NCI-H2029 (cell line): ENCODE results near the gene RNF148.

Experiments used
- DNase-seq: peaks from one replicate; lab custom pipeline; 2025; lab: John Stamatoyannopoulos, UW

Gene RNF148, protein sequence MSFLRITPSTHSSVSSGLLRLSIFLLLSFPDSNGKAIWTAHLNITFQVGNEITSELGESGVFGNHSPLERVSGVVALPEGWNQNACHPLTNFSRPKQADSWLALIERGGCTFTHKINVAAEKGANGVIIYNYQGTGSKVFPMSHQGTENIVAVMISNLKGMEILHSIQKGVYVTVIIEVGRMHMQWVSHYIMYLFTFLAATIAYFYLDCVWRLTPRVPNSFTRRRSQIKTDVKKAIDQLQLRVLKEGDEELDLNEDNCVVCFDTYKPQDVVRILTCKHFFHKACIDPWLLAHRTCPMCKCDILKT

DNA sequence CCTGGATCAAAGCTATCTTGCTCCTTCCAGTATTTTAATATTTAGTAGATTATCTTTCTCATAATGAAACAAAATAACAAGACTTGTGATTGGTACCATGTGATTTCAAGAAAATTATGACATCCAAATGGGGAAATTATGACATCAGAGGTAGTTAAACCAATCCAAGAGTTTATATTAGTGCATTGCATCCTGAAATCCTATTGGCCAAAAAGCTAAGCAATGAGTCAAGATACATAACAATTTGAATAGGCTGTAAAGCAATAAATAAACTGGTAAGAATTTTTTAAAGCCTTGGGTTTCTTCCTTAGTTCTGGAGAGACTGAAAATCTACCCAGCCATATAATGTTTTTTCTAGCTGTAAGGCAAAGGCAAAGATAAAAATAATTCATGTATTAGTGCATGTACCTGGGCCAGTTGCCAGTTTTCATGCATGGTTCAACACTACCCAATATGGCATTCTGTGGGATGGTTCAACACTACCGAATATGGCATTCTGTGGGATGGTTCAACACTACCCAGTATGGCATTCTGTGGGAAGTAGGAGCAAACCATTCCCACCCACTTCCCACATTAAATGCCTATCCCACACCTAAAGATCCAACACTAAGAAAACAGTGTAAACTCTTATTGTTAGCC, at the start of gene RNF148:
RNF148 (minus strand) TSS at position 51 of the 639 bp plus-strand sequence. CDS start 172 bp downstream, outside the sequence.
- no peak for DNase-seq

DNA sequence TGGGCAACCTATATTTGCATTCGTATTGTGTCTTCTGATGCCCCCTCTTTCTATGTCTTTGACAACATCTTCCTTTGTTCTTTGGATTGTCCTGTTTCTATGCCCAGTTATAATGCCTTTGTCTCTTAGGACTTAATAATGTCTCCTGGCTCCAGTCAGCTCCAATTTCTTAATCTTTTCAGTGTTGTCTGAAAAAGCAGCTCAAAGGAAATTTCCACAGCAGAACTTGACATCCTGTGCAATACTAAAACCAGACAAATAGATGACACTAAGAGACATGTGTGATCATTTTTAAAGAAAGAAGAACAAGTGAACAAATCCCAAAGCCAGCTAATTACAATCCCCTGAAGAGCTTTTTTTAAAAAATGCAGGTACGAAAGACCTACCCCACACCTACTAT, 47.7 kb upstream of the RNF148 start:
- DNase-seq = no peak

DNA sequence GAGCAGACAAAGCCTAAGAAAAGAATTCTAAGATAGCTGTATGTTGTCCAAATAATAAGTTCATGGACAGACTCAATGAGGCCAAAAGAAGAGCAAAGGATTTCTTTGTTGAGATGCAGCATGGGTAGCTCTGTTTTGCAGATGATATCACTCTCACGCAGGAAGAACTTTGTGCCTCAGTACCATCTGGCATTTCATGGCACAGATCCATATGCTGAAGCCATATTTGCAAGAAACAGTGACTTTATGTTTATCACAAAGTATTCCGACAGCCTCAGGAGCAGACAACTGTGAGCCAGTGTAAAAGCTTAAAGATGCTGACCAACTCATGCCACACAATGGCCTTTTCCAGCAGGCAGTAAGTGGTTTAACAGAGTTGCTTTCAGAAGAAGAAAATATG, 45.5 kb upstream of the RNF148 start:
- DNase-seq = no peak

DNA sequence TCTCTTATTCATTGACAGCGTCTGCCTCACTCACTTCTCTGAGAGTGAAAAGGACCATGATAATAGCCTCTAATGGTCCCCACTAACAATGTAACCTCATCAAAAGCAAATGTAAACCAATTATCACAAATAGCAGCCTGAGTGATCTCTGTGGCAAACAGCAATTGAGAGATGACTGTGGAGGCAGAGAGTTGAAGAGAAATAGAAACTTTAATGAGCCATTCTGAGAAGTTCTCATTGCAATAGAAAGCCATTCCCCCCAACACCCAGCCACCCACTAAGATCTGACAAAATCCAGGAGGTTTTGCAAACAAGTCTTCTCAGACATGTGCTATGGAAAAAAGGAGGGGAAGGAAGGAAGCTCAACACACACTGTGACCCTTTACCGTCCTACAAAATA, 44.2 kb upstream of the RNF148 start:
- no peak for DNase-seq

DNA sequence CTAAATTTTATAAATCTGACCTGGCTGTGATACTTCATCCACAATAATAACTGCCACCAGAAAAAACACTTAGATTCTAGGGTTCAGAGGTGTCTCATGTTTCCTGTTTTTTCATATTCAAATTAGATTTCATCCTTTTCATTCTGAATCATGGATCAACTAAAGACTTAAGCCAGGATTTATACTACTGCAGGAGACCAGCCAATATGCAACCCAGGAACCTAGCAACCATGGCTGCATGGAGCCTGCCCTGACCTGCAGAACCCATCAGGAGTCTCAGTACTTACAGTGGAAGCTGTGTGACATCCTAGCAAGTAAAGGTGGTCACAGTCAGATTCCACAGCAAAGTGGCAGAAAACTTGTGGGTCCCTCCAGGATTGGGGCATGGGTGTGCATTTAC, 40.5 kb upstream of the RNF148 start:
- DNase-seq = no peak

DNA sequence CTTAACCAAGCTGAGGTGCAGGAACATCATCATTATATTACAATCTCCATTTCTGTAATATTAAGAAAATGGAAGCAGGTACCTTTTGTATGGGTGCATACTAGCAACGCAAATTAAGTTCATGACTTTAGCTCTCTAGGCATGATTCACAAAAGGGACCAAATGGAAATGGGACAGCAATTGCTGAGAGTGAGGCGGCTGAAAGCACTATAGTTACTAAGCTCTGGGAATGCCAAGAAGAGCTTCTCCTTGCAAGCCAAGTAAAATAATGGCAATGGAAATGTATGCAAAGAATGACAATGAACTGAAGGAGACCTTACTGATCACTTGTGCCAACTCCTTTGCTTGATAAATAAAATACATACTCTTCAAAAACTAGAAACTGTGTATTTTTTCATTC, 36.2 kb upstream of the RNF148 start:
- no peak for DNase-seq

DNA sequence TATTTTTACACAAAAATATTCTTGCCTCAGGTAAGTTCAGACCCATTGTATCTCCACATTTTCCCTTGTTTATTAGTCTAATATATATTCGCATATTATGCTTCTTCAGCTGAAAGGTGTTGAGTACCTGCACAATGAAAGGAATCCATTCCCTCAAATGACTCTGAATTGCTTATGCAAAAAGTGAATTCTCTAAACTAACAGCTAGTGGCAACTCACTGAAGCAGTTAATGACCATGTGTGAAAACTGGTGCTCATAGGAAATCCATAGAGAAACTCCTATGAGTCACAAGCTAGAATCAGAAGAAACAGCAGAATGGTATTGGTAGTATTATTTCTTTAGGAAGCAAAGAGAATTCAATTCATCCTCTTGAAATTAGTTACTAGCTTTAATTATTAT, 33.5 kb upstream of the RNF148 start:
- no peak for DNase-seq

DNA sequence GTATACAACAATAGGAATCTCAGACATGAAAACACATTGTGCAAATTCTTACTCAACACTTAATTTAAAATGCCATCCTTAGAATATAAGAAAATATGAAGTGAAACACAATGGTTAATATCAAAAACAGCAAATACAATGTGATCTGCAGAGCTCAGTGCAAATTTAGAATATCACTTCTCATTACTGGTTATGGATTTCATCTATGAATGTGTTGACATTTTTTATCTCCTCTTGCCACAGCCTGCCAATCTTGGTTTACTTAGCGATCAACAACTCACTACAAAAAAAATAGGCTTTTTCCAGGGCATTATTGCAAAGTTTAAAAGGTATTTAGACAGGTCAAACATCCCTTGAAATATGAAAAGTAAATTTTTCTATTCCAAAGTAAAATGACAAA, 25.0 kb upstream of the RNF148 start:
- no peak for DNase-seq

DNA sequence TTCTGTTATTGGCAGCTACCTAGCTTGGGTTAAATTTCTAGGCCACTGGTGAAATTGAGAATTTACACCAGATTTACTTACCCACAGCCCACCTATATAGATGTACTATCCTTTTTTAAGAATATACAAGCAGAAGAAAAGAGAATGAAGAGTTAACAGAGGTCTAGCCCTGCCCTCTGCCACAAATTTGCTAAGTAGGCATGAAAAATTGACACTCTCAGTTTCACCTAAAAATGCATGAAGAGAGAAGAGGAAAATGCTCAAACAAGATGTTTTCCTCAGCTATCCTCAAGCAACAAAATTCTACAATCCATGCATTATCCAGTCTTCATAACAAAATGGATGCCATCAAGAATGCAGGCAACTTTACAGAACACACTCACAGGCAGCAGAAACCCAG, 24.6 kb upstream of the RNF148 start:
- no peak for DNase-seq

DNA sequence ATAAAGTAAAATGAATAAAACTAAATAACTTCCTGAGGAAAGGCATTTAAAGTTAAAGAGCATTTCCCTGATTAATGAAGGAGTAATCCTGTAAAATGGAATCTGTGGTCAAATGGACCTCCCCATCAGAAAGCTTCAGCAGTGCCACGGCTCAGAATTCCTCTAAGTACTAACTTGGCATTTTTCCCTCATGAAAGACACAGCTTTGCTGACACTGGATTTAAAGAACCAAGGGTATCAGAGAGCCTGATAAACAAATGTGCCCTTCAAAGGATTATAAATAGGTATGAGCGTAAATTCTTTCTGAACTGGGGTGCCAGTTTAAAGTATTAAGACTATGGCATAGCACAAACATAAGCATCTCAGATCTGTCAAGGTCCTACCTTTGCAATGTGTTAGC, 24.2 kb upstream of the RNF148 start:
- no peak for DNase-seq

DNA sequence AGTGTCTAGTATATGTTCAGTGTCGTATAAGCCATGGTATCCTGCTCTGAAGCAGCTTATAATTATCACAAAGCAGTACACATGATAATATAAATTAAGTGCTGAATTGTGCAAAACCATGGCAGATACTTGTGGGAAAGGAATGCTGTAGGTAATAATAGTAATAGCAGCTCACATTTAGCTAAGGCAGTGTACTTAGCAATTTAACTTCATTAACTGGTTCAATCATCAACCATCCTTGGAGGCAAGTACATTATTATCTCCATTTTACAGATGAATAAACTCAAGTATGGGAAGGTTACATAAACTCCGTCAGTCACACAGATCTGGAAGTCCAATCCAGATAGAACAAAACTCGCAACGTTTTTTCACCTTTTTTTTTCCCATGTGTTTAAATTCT, 21.6 kb upstream of the RNF148 start:
- no peak for DNase-seq

DNA sequence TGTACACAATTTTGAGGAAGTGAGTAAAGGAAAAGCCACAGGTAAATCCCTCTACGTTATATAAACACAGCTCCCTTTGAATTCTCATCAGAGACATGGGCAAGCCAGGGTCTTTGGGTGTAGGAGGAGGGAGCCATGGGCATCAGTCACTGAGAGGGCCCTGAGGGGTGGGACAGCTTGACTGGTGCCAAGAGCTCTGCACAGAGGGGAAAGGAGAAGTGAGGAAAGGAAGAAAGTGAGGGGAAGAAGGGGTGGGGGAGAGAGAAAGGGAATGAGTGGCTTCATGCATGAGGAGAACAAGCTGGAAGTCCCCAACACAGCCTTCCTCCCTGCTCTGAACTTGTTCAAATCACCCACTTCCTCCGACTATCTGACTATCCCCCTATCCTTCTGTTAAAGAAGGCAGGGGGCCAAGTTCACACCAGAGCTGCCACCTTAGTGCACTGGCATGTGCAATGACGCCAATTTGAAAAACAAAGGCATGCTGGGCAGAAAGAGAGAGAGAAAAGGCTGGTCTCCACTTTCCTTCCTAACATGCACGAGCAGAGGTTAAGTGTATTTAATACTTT, 16.4 kb upstream of the RNF148 start:
- DNase-seq = no peak

DNA sequence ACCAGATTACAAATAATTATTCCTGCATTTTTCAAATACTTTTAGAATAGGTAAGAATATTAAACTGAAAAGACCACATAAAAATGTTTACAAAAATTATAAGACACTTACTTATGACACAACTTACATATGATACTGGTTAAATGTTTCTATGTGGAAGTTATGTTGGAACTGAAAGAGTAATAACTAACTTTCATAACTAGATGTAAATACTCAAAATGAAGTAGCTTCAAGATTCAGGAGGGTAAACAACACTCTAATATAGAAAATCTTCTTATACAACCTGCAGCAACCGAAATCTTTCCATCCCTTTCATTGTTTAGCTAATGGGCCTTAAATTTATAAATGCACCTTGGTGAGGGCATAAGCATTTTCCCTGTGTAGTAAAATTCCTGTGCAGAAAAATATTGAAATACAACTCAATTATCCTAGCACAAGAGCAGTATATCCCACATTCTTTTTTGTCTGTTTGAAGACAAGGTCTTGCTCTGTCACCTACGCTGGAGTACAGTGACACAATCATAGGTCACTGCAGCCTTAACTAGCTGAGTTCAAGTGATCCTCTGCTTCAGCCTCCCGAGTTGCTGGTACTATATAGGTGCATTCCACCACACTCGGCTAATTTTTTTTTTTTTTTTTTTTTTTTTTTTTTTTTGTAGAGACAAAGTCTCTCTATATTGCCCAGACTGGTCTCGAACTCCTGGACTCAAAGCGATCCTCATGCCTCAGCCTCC, 14.8 kb upstream of the RNF148 start:
- DNase-seq = no peak

DNA sequence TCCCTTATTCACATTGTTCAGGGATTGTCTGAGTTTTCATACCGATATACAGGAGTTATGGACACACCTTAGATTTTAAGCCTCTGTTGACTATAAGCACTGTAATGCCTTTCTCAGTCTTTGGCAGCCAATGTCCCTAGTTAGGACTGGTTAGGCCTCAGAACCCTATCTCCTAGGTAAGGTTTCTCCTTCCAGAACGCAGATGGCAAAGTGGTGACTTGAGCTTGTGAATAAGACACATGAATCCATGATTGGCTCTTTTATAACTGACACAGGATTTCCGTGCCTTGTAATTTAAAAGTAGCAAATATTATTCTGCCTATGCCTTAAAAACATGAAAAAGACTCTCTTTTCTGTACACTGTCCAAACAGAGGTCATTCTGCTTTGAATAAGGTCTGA, 12.5 kb upstream of the RNF148 start:
- no peak for DNase-seq

DNA sequence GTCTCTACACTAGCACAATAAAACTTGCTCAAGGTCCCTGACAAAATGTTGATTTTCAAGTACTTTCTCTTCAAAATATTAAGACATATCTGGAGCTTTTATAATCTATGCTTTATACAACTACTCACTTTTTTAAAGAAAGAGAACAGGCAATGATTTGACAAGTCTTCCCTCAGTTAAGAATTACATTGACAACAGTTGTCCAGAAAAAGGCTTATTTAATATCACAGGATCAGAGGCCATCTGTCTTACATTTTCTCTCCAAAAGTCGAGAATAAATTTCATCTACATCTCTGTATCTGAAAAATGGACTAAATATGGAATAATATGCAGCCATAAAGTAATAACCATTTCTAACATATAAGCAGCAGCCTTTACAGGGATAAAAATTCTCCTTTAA, 8.2 kb upstream of the RNF148 start:
- no peak for DNase-seq

DNA sequence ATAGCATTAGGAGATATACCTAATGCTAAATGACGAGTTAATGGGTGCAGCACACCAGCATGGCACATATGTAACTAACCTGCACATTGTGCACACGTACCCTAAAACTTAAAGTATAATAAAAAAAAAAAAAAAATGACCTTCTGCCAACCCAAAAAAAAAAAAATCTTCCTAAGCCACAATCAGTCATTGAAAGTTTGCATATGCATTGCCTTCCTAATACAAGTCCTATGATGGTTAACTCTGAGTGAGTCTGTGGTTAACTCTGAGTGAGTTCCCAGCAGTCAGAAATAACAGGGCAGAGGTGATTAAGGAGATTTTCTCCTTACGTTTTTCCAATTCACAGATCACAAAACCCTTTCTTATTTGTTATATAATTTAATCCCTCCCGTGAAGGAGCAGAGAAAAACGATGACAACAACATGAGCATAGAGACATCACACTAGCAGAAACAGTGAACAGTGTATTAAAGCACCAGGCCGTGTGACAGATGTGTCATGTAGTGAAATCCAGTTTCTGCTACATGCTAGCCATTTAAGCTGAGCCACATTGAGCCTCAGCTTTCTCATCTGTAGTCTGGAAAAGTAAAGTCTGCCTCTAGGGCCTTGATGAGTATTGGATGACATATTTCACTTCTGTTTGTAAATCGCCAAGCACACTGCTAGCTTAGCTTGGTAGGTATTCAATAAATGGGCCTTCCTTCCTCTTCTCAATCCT, 7.4 kb upstream of the RNF148 start:
- DNase-seq = no peak

DNA sequence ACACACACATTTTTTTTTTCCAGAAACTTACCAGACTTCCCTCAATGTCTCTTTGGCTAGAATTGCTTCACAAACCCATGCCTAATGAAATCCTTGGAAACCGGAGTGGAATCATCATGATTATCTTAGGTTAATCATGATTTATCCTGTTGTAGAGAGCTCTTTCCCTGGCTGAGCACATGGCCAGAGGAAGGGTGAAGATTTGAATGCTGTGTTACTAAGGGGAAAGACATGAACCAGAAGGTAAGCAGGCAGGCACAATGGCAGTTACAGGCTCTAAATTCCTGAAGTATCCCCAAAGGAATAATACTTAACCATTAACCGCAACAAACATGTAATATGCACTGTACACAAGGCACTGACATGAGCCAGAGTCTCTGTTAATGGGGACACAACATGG, 4.1 kb upstream of the RNF148 start:
- DNase-seq = no peak

DNA sequence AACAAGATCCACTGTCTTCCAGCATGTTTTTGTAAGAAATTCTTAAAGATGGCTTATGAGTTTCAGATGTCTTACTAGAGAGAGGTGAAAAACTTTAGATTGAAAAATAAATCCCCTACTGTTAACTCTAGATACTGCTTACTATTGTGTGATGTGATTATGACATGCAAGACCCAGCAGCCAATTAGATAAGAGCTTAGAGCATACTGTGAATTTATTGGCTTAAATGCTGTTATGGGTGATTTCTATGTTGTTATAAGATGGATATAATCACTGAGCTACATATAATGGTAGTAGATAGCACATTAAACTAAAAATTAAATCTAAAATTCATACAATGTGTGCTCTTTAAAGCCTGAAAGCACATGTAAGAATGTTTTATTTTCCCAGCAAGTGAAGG, 3.7 kb downstream of the RNF148 start, which contains the start of gene RNF133:
RNF133 (minus strand) TSS at position 101 of the 400 bp plus-strand sequence. CDS start 199 bp downstream, outside the sequence.
- DNase-seq = no peak

DNA sequence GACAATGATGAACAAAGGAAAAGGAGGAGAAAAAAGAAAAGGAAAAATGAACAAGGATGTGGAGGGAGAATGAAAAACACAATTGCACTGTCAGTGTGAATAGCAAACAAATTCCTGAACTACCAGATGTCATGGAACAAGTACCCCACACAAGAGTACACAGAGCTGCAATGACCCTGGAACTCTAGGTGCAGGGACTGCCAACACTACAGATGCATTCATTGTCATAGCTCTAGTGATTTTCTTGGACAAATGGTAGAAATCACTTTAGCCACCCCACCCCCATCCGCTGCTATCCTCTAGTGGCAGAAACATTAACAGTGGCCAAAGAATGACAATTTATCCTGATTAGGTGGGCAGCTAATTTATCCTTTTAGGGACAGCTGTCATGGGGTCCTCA, 6.9 kb downstream of the RNF148 start:
- no peak for DNase-seq

DNA sequence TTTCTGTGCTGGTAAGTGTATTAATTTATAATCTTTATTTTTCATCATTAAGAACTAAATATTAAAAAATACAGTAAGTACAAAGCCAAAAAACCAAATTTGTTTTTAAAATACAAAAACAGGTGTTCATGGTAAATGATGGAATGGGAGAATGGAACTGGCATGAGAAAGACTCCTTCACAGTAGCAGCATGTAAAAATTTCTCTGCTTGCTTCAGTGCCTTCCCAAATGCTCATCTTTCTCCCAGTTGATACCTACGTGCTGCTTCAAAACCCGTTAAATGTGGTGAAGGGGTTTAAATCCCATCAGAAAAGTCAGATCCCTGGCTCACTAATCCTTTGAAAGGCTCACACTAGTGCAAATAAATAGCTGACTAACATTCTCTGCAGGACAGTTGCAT, 8.0 kb downstream of the RNF148 start:
- DNase-seq = no peak

DNA sequence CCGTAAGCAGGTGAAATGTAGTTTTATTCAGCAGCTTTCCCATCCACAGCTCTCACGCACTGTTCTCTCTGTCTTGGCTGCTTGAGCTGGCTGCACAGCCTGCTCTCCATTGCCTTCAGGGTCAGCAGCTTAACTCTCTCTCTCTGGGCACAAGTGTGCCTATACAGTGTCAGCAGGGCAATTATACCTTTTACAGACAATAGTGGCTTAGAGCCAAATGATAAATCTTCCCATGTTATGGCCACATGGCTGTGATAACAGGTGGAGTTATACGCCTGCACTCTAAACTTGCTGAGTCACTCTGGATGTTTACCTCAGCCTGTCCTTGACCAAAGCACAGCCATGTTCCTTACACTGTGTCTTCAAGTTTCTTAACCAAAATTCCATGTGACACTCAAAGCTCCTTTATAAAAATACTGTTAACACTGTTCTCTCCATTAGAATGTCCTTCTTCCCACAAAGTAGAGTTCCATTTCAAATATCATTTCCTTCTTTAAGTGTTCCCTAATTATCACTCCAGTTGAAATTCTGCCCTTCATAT, 9.9 kb downstream of the RNF148 start:
- no peak for DNase-seq
